ENCODE measurements around the gene CNOT11. TPM values are rescaled to one million over a fixed set of nuclear protein-coding genes. Genes with fewer than 3 reads are reported as not detected.
"Not testable (repeated sequence)": the region's sequence is repeated elsewhere in the genome, so short reads cannot be mapped to it uniquely, and the experiment has no call there.

CNOT11 gene
- total RNA-seq, 1 donor from 2014 or later = 10.8 TPM

DNA sequence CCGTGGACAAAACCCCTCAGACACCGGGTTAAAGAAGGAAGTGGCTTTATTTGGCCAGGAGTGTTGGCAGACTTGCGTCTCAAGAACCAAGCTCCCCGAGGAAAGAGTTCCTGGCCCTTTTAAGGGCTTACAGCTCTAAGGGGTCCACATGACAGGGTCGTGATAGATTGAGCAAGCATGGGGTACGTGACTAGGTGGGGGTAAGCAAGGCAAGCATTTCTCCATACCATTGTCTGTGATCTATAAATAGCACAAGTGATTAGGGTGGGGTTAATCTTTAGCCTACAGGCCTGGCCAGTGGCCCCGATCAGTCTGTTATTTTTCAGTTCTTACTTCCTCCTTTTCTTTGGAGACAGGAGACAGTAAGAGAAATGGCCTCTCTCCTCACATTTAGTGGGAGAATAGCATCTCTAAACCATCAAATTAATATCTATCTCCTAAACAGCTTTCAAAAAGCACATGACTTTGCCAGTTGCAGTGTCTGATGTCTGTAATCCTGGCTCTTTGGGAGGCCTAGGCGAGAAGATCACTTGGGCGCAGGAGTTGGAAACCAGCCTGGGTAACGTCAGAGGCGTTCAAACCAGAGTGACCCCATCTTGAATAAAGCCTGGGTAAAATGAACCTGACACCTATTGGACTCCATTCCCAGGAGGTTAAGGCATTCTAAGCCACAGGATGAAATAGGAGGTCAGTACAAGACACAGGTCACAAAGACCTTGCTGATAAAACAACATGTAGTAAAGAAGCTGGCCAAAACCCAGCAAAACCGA lies 18.3 kb upstream of the CNOT11 start:
- TF ChIP-seq, protein P1, sequence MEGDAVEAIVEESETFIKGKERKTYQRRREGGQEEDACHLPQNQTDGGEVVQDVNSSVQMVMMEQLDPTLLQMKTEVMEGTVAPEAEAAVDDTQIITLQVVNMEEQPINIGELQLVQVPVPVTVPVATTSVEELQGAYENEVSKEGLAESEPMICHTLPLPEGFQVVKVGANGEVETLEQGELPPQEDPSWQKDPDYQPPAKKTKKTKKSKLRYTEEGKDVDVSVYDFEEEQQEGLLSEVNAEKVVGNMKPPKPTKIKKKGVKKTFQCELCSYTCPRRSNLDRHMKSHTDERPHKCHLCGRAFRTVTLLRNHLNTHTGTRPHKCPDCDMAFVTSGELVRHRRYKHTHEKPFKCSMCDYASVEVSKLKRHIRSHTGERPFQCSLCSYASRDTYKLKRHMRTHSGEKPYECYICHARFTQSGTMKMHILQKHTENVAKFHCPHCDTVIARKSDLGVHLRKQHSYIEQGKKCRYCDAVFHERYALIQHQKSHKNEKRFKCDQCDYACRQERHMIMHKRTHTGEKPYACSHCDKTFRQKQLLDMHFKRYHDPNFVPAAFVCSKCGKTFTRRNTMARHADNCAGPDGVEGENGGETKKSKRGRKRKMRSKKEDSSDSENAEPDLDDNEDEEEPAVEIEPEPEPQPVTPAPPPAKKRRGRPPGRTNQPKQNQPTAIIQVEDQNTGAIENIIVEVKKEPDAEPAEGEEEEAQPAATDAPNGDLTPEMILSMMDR (IDR thresholded peaks at IDR 0.05; ENCODE audit: insufficient read depth, low read length, severe bottlenecking) = no peak
- no peaks in the 10 kb centered on the region for H3K27me3 ChIP-seq (ENCODE audit: control insufficient read depth, insufficient read depth, low read length)
- H3K36me3 ChIP-seq (ENCODE audit: control insufficient read depth, insufficient read depth, low read length) = no peaks in the 10 kb centered on the region
- DNase-seq (ENCODE audit: low read depth) = no peak
- no peak overlapping the region for H3K4me3 ChIP-seq (ENCODE audit: low read depth, low read length)
- no peak for FAIRE-seq

DNA sequence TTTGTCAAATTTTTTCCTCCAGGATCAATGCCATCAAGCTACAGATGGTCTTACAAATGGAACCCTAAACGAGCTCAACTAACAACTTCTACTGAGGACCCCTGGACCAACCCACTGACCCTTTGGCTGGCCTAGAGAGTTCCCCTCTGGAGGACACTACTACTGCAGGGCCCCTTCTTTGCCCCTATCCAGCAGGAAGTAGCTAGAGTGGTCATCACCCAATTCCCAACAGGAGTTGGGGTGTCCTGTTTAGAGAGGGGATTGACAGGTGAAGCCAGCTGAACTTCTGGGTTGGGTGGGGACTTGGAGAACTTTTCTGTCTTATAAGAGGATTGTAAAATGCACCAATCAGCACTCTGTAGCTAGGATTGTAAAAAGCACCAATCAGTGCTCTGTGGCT lies 16.7 kb upstream of the CNOT11 start:
- not testable (repeated sequence) for H3K4me3 ChIP-seq (ENCODE audit: low read depth, low read length); H3K36me3 ChIP-seq (ENCODE audit: control insufficient read depth, insufficient read depth, low read length); H3K27me3 ChIP-seq (ENCODE audit: control insufficient read depth, insufficient read depth, low read length); FAIRE-seq; DNase-seq (ENCODE audit: low read depth)

DNA sequence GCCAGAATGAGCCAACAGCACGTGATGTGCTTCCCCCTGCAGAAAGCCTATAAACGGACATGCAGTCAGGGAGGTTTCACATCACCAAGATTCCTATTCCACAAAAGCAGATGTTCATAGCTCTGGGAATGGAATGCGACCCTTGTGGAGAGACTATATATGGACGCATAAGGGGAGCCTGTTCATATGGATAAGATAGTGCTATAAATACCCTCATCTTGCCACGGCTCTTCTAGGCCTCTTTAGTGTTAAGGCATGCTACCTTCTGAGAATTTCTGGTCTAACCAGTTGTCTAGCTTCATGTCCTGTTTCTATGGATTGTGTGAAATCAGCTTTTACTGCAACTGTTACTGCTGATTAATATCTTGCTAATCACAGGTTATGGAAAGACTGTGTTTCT lies 14.7 kb upstream of the CNOT11 start:
- not testable (repeated sequence) for H3K27me3 ChIP-seq (ENCODE audit: control insufficient read depth, insufficient read depth, low read length); H3K4me3 ChIP-seq (ENCODE audit: low read depth, low read length); FAIRE-seq; H3K36me3 ChIP-seq (ENCODE audit: control insufficient read depth, insufficient read depth, low read length)
- DNase-seq (ENCODE audit: low read depth) = peak; percentile 23

DNA sequence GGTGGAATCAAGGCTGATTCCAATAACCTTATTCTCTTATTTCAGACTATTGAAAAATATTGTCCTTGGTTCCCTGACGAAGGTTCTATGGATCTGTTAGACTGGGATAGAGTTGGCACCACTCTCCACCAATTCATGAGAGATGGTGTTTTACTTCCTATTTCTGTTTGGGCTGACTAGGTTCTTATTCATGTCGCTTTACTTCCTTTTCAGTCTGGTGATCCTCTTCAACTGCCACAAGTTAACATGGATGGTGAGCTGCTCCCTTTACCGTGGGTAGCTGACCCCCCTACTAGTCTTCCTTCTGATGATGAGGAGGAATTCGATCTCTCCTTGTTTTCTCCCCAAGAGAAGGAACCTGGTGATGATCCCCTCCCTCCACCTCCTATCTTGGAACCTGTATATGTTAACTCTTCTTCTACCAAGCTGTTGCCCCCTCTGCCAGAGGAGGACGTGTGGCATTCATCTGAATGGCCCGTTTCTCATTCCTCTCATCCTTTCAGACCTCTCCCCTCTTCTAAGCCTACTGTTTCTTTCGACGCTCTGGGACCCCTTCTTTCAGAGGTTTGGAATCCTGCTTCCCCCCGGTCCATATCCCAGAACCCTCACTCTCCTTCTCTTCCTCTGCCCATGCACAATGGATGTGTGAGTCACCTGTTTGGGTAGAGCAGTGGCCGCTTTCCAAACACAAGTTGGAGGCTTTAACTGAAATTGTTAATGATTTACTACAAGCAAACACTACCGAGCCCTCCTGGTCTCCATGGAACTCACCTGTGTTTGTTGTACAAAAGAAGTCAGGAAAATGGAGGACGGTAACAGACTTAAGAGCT lies 13.5 kb upstream of the CNOT11 start:
- peak; percentile 56 for DNase-seq (ENCODE audit: low read depth)
- FAIRE-seq = no peak
- TF ChIP-seq, protein P1 (IDR thresholded peaks at IDR 0.05; ENCODE audit: insufficient read depth, low read length, severe bottlenecking) = no peak
- Histone ChIP-seq H3K27me3 (ENCODE audit: control insufficient read depth, insufficient read depth, low read length) (no peaks in the 10 kb centered on the region), H3K4me3 (ENCODE audit: low read depth, low read length) (no peak overlapping the region), H3K36me3 (ENCODE audit: control insufficient read depth, insufficient read depth, low read length) (no peaks in the 10 kb centered on the region)

DNA sequence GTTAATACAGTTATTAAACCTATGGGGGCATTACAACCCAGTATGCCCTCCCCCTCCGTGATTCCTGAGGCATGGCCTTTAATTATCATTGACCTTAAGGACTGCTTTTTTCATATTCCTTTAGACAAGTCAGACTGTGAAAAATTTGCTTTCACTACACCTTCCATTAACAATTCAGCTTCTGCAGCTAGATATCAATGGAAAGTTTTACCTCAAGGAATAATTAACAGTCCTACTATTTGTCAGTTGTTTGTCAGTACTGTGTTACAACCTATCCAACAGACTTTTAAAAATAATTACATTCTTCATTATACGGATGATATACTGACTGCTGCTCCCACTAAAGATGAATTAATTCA lies 12.9 kb upstream of the CNOT11 start:
- not testable (repeated sequence) for H3K4me3 ChIP-seq (ENCODE audit: low read depth, low read length); FAIRE-seq; H3K27me3 ChIP-seq (ENCODE audit: control insufficient read depth, insufficient read depth, low read length); H3K36me3 ChIP-seq (ENCODE audit: control insufficient read depth, insufficient read depth, low read length); DNase-seq (ENCODE audit: low read depth)

DNA sequence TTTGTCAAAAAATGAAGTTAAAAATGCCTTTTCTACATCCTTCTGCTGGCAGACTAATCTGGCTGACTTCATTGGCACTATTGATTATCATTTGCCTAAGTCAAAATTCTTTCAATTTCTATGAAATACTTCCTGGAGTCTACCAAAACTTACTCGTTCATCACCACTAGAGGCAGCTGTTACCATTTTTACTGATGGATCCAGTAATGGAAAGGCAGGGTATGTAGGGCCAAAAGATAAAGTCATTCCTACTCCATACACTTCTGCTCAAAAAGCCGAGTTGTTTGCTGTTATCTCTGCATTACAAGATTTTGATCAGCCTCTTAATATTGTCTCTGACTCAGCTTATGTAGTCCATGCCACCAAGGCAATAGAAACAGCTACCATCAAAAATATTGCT lies 12.0 kb upstream of the CNOT11 start:
- H3K4me3 ChIP-seq (ENCODE audit: low read depth, low read length); FAIRE-seq; H3K27me3 ChIP-seq (ENCODE audit: control insufficient read depth, insufficient read depth, low read length); H3K36me3 ChIP-seq (ENCODE audit: control insufficient read depth, insufficient read depth, low read length): not testable (repeated sequence)
- TF ChIP-seq, protein P1 (IDR thresholded peaks at IDR 0.05; ENCODE audit: insufficient read depth, low read length, severe bottlenecking) = peak; percentile 42
- peak; percentile 40 for DNase-seq (ENCODE audit: low read depth)

DNA sequence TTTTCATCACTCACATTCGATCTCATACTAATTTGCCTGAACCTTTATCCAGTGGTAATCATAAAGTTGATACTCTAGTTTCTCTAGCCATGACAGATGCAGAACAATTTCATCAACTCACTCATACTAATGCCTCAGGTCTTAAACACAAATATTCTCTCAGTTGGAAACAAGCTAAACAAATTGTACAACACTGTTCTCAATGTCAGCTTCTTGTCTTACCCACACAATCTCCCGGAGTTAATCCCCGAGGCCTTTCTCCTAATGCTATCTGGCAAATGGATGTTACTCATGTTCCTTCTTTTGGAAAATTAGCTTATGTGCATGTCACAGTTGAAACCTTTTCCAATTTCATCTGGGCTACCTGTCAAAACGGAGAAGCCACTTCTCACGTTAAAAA lies 11.5 kb upstream of the CNOT11 start:
- DNase-seq (ENCODE audit: low read depth) (no peak), FAIRE-seq (no peak)
- Histone ChIP-seq H3K4me3 (ENCODE audit: low read depth, low read length) (no peak overlapping the region), H3K36me3 (ENCODE audit: control insufficient read depth, insufficient read depth, low read length) (no peaks in the 10 kb centered on the region), H3K27me3 (ENCODE audit: control insufficient read depth, insufficient read depth, low read length) (no peaks in the 10 kb centered on the region)
- TF ChIP-seq, protein P1 (IDR thresholded peaks at IDR 0.05; ENCODE audit: insufficient read depth, low read length, severe bottlenecking) = no peak

DNA sequence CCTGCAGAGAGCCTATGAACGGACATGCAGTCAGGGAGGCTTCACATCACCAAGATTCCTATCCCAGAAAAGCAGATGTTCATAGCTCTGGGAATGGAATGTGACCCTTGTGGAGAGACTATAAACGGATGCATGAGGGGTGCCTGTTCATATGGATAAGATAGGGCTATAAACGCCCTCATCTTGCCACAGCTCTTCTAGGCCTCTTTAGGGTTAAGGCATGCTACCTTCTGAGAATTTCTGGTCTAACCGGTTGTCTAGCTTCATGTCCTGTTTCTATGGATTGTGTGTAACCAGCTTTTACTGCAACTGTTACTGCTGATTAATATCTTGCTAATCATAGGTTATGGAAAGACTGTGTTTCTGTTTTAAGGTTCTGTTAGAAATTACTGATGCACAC lies 8.3 kb upstream of the CNOT11 start:
- not testable (repeated sequence) for FAIRE-seq; H3K4me3 ChIP-seq (ENCODE audit: low read depth, low read length); H3K36me3 ChIP-seq (ENCODE audit: control insufficient read depth, insufficient read depth, low read length); H3K27me3 ChIP-seq (ENCODE audit: control insufficient read depth, insufficient read depth, low read length)
- peak; percentile 58 for DNase-seq (ENCODE audit: low read depth)

DNA sequence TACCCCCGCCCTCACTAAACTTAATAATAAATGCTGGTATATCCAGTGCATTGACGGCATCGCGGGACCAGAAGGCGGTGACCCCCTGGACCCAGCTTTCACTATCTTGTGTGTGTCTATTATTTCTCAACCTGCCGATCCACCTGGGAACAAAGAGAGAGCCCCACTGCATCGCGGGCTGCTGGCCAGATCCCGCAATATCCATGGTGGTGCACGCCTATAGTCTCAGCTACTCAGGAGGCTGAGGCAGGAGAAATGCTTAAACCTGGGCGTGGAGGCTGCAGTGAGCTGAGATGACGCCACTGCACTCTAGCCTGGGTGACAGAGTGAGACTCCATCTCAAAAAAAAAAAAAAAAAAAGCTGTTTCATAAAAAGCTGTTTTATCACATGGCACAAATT lies 7.8 kb upstream of the CNOT11 start:
- H3K4me3 ChIP-seq (ENCODE audit: low read depth, low read length); FAIRE-seq; H3K27me3 ChIP-seq (ENCODE audit: control insufficient read depth, insufficient read depth, low read length); DNase-seq (ENCODE audit: low read depth); H3K36me3 ChIP-seq (ENCODE audit: control insufficient read depth, insufficient read depth, low read length): not testable (repeated sequence)

DNA sequence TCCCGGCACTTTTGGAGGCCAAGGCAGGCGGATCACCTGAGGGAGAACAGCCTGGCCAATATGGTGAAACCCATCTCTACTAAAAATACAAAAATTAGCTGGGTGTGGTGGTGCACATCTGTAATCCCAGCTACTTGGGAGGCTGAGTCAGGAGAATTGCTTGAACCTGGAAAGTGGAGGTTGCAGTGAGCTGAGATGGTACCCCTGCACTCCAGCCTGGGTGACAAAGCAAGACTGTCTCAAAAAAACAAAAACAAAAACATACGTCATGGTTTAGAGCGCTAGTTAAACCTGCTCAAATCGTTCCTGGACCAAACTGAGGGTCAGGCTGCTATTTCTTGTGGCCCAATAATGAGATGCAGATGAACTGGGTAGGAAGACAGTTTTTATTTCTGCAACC lies 7.2 kb upstream of the CNOT11 start:
- not testable (repeated sequence) for H3K36me3 ChIP-seq (ENCODE audit: control insufficient read depth, insufficient read depth, low read length); H3K27me3 ChIP-seq (ENCODE audit: control insufficient read depth, insufficient read depth, low read length); H3K4me3 ChIP-seq (ENCODE audit: low read depth, low read length); DNase-seq (ENCODE audit: low read depth); FAIRE-seq

Data from bronchial epithelial cell (primary cell).